ENCODE results near the gene PLXDC1.
A peak's percentile ranks its signal among the peaks of the same experiment; 100 is the strongest.
"Not testable (repeated sequence)": the region's sequence is repeated elsewhere in the genome, so short reads cannot be mapped to it uniquely, and the experiment has no call there.

PLXDC1 gene

DNA sequence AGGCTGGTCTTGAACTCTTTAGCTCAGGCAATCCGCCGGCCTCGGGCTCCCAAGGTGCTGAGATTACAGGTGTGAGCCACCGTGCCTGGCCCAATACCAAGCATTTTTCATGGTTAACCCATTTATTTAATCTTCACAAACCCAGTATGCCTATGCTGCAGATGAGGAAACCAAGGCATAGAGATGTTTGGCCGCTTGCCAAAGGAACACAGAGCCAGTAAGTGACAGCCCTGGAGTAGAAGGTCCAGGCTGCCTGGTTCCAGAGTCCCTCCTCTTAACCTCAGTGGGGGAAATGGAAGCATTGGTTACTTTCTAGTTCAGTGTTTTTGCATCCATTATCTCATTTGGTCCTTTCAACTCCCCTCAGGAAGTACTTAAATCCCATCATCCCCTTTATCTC is 29.9 kb upstream of the PLXDC1 start:
- no peak for DNase-seq (ENCODE audit: low read depth in 2 of 2)

DNA sequence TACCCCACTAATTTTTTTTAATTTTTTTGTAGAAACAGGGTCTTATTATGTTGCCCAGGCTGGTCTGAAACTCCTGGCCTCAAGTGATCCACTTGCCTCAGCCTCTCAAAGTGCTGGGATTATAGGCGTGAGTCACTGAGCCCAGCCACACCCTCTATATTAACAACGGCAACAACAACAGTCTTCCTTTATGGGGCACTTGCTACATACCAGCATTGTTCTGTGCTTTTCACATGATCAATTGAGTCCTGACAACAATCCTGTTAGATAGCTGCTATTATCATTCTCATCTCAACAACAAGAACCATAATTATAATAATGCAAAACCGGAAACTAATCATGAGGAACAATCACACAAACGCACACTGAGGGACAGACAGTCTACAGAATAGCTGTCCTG is 27.1 kb upstream of the PLXDC1 start:
- no peak for DNase-seq (ENCODE audit: low read depth in 2 of 2)

DNA sequence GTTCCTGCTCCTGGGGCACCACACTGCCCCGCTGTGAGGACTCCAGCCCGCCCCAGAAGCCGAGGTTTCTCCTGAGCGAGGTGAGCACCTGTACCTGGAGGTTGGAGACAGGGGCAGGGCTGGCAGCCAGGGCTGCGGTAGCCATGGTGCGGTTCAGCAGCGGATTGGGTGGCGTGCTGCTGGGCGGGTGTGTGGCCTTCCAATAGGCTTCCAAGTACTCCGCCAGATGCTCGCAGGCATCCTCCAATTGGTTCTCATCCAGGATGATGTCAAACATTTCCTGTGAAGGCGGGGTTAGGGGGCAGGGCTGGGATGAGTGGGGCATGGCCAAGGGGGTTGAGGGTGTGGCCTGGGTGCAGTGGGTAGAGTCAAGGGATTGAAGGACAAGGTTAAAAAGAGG is 25.8 kb upstream of the PLXDC1 start:
- DNase-seq (ENCODE audit: low read depth in 2 of 2), result no peak

DNA sequence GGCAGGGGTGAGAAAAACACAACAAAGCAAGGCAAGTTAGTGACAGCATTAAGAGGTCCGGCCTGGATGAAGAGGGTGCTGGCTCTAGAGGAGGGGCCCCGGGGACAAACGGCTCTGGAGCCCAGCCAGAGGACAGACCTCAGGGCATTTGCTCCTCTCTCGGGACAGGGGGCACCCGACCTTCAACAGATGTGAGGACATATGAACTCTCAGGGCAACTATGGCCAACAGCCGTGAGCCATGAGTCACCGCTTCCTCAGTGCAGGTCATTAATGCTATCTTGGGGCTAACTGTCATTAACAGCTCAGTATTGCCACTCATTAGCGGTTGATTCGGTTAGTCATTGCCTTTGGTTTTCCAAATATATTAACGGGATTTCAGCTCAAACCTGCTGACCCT is 24.3 kb upstream of the PLXDC1 start:
- no peak for DNase-seq (ENCODE audit: low read depth in 2 of 2)

DNA sequence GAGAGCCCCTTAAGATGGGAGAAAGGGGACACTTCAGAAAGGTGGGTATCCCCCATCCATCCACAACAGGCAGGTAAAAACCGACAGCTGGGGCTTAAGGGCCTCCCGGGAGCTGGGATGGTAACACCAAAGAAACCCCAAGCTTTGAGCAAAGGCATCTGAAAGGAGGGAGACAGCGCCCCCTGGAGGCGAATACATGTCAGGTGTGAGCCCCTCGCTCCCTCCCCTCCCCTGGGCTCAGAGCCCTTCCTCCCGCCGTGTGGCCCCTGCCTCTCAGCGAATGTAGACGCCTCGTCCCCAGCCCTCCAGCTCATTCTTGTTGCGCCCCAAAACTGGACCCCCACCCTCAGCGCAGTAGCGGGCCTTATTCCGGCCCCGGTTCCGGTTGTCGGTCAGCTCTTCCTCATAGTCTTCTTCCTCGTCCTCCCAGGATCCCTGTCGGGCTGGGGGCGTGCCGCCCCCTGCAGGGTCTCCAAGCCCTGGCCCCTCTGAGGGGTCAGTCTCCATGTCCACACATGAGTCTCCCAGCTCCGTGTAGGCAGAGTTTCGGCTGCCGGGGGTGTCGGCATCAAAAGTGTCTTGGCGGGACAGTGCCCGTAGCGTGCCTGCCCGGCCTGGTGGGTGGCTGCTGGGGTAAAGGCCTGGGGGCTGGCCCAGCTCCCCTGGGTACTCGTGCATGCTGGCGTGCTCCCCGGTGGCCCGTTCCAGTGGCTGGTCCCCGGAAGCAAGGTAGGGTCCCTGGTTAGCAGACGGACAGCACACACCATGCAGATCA is 23.7 kb upstream of the PLXDC1 start:
- DNase-seq (ENCODE audit: low read depth in 2 of 2), result peak in 1 of 2 experiments; percentile 35

DNA sequence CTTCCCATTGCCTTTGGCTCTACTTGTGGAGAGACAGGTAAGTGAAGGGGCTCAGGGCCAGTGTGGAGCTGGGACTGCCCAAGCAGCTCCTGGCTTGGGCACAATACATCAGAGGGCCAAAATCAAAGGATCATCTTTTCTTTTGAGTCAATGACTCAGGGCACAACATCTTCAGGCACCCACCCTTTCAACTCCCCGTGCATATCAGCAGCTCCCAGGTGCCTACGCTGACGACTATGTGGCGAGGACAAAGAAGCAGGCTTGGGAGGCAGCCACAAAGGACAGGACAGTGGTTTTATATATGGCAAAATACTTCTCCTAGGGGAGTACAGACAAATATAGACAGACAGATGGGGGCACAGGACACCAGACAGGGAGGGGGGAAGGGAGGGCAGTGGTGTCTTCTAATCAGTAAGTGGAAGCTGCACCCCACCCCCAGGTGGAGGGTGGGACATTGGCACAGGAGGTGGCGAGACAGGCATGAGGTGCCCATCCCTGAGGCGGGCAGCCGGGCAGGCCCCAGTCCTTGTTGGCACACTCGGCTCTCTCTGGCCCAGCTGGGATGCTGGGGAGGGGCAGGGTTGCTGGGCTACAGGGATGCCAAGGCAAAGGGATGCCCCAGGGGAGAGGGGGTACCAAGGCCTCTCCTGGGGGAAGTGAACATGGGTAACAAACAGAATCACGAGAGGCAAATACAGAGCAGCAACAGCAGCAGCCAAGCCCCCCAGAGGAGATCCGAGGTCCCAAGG is 22.3 kb upstream of the PLXDC1 start:
- DNase-seq (ENCODE audit: low read depth in 2 of 2), result no peak

DNA sequence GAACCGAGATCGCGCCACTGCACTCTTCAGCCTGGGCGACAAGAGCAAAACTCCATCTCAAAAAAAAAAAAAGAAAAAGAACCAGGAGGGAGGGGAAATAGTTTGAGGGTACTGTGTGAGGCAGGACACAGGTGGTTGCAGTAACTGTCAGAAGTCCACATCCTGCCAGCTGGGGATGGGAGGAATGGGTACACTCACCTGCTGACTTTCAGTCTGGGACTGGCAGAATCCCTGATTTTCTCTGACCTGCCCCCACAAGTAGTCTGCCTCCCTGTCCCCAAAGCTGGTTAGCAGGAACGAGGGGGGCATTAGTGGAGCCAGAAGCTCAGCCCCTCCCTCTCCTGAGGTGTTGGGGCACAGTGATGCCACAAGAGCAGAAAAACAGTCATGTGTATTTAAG is 21.6 kb upstream of the PLXDC1 start:
- DNase-seq (ENCODE audit: low read depth in 2 of 2), result no peak

DNA sequence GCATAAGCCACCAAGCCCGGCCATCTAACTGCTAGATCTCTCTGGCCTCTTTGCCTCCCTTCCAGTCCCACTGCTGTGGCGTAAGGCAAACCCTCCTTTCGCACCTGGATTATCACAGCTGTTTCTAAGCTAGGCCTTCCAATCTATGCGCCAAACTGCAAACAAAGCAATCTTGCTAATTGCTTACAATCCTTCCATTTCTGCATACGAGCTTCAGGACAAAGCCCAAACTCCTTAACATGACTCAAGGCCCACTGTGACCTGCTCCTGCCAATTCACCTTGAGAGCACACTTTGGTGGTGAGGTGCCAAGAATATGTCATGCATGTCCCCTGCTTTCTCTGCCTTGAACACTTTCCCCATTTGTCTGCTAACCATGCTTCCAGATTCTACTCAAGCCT is 20.5 kb upstream of the PLXDC1 start:
- no peak for DNase-seq (ENCODE audit: low read depth in 2 of 2)

DNA sequence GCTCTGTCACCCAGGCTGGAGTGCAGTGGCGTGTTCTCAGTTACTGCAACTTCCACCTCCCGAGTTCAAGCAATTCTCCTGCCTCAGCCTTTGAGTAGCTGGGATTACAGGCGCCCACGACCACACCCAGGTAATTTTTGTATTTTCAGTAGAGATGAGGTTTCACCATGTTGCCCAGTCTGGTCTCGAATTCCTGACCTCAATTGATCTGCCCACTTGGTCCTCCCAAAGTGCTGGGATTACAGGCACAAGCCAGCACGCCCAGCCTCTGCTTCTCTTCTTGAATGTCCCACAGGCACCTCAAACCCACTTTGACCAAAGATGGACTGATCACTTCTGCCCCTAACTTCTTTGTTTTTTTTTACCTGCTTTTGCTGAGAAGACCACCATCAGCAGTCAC is 19.1 kb upstream of the PLXDC1 start:
- DNase-seq (ENCODE audit: low read depth in 2 of 2), result no peak

DNA sequence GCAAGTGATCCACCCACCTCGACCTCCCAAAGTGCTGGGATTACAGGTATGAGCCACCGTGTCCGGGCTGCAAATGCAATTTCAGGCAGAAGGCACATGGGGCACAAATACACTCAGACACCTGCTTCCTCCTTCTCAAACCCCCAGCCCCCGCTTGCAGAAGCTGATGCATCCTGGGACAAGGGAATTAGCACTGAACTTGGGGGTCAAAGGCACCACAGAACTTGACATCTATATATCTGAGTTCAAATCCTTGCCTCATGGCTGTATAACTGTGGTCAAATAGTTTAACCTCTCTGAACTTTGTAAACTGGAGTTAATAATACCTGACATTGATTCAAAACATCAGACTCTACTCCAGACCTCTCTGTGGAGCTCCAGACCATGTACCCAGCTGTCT is 18.7 kb upstream of the PLXDC1 start:
- DNase-seq (ENCODE audit: low read depth in 2 of 2), result no peak

DNA sequence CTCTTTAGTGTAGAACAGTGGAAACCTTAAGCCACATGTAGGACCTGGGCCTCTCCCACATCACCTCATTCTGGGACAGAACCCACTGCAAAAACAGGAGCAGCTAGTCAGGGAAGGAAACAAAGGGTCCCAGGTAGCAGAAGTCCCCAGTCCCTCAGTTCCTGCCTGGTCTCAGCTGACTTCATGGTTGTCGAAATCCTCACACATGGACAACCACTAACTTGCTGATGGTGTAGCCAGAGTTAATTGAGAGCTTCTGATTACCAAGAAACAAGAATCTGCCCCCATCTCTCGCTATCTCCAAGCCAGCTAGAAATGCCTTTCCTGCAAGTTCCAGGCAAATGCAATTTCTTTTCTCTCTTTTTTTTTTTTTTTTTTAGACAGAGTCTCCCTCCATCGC is 18.1 kb upstream of the PLXDC1 start:
- no peak for DNase-seq (ENCODE audit: low read depth in 2 of 2)

DNA sequence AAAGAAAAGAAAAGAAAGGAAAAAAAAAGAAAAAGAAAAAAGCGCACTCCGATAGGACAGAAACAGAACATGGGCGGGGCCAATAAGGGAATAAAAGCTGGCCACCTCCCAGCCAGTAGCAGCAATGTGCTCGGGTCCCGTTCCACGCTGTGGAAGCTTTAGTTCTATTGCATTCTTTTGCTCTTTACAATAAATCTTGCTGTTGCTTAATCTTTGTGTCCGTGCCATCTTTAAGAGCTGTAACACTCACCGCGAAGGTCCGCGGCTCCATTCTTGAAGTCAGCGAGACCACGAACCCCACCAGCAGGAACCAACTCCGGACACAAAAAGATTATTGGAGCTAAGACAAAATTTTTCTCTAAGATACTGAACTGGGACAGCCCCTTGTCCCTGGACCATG is 17.7 kb upstream of the PLXDC1 start:
- DNase-seq (ENCODE audit: low read depth in 2 of 2), result no peak

DNA sequence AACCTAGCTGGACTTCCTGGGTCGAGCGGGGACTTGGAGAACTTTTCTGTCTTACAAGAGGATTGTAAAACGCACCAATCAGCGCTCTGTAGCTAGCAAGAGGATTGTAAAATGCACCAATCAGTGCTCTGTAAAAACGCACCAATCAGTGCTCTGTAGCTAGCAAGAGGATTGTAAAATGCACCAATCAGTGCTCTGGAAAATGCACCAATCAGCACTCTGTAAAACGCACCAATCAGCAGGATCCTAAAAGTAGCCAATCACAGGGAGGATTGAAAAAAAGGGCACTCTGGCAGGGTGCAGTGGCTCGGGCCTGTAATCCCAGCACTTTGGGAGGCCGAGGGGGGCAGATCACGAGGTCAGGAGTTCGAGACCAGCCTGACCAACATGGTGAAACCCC is 17.1 kb upstream of the PLXDC1 start:
- DNase-seq (ENCODE audit: low read depth in 2 of 2), result not testable (repeated sequence)

DNA sequence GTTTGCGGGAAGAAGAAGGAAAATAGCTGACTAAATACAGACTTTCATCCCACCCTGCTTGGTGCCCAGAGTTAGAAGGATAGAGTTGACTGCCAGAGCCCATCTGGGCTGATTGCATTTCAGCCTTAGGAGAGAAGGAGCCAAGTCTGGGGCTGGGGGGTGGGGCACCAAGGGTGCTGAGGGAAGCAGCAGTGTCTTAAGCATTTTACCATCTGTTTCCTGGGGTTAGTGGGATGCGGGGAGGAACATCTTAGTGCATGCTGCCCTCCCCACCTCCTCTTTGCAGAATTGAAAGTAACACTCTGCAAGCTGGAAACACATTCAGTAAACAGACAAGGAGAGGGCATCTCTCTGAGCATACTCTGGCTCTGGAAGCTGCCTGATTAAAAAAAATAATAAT is 16.0 kb upstream of the PLXDC1 start:
- DNase-seq (ENCODE audit: low read depth in 2 of 2), result no peak

DNA sequence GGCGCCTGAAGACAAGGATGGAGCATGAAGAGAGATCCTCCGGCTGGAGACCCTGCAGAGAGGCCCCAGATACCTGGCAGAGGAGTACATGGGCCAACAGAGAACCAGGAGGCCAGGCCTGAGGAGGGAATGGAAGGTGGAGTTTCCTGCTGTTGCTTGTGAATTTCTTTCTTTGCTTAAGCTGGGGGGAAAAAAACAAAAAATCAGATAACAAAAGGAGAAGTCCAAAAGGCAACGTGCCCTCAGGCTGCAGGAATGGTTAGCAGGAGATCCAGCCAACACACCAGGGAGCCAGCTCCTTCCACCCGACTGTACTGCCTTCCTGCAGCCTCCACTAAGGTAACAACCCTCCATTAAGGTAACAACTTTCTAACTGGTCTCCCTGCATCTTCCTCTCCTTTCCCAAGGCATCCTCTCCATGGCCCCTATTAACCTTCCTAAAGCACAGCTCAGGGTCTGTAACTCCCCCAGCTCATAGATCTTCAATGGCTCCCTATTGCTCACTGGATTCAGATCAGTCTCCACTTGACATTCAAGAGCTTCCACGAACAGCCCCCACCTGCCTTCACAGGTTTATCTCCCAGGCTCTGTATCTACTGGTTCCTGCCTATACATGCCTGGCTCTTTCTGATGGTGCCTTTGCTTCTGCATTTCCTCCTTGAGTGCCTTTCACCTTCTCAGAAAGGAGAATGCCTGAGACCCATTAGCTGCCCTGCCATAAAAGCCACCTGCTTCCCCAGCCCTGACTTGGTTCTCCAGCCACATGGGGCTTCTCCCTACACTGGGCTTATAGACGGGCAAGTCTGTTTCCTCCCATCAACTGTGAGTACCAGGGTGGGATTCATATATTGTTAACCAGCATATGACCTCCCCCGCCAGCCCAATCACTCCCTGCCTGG is 15.2 kb upstream of the PLXDC1 start:
- no peak for DNase-seq (ENCODE audit: low read depth in 2 of 2)

DNA sequence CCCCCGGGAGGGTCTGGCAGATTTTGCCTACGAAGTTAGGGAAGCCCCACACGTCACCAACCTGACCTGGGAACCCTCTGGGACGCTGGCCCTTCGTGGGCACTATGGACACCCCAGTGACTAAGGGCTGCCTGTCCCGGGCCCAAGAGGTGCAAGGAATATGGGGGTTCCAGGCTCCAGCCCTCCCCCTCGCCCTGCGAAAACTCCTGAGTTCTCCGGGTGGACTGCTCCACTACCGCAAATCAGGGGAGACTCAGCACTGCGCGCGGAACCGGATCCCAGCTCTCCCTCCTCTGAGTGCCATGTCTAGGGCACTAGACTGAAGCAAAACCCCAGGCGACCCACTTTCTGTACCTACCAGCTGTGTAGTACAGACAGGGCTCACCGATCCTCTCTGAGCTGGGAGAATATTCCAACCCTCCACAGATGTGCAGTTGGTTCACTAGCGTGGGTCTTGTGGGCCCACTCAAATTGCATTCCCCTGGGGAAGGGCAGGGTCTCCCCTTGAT is 14.5 kb upstream of the PLXDC1 start, which contains the start of gene ARL5C:
Gene ARL5C, minus strand, starts transcription at position 321 of the 509 bp plus-strand sequence. CDS start 401 bp downstream, outside the sequence.
- no peak for DNase-seq (ENCODE audit: low read depth in 2 of 2)

DNA sequence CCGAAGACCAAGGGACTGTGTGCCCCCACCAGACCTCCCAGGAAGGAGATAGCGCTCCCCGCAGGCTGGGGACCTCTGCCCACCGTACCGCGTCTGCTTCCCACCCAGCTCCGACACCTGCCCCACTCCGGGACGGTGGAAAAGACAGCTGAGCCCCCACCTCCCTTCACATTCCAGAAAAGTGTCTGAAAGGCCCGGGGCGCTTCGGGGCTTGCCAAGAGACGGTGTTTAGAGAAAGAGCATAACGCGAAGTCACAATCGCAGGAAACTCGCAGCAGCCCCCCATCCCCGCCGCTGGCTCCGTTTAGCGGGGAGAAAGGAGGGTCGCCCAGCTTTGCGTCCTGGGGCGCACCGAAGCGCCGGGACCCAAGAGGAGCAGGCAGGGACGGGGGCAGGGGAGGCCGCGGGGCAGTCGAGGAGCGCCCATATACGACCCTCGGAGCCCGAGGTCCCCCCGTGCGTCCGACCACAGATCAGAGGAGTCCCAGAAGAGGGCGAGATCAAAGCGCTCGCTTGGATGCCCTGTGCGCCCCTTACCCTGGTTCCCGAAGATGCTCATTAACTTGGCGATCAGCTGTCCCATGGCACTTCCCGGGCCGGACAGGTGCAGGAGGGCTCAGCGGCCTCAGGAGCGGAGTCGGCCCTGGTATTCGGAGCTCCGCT is 13.9 kb upstream of the PLXDC1 start:
- DNase-seq (ENCODE audit: low read depth in 2 of 2), result no peak

DNA sequence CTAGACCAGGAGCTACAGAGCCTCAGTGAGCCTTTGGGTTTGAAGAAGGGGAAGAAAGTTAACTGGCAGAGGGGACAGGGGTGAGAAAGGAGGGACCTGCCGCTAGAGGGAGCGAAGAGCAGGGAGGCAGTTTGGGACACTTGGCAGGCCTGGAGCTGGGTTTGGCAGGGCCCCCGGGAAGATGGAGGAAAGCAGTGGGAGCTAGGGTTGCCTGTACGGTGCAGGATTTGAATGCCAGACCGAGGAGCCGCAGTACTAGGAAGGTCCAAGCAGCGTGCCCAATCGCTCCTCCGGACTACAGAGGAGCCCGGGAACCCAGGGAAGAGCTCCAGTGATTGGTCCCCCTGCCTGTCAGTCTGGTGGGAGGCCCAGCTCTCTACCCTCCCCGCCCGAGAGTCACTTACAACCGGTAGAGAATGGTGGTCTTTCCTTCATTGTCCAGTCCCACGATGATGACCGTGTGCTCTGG is 13.3 kb upstream of the PLXDC1 start:
- DNase-seq (ENCODE audit: low read depth in 2 of 2), result peak; percentile 90 to 91

DNA sequence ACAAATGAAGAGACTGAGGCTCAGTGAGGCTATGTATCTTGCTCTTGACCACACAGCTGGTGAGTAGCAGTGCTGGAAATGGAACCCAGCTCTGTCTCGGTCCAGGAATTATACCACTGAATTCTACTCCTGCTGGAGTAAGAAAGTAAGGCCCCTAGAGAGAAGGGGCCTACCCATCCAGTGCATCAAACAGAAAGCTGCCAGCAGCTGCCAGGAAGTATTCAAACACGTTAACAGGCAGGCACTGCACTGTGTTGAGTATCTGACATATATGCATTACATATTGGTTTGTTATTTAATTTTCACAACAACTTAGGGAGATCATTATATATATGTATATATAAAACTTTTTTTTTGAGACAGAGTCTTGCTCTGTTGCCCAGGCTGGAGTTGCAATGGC is 10.5 kb upstream of the PLXDC1 start:
- DNase-seq (ENCODE audit: low read depth in 2 of 2), result no peak

DNA sequence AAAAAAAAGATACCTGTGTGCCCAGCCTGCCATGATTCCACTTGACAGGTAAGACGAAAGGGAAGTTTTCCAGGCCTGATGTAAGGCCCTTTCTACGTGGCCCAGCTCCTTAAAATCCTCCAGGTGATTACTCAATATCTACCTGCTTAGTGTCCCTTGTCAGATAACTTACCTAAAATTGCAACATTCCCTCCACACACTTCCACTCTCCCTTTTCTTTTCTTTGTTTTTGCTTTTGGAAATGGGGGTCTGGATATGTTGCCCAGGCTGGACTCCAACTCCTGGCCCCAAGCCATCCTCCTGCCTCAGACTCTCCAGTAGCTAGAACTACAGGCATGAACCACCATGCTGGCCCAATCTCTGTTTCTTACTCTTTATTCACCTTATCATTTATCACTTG is 7.2 kb upstream of the PLXDC1 start:
- no peak for DNase-seq (ENCODE audit: low read depth in 2 of 2)

DNA sequence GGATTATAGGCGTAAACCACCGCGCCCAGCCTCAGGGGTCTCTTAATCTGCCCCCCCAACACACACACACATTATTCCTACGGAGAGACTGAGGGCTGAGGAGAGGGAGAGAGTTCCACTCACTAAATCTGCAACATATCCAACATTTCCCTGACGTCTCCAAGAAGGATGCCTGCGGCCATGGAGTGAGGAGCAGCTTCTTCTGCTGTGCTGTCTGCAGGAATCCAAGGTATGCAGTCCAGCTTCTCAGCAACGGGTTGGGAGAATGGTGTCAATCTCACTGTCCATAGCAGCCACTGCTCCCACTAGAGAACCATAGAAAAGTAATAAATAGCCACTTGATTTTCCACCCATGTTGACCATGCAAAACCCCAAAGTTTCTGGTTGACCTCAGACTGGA is 5.1 kb upstream of the PLXDC1 start:
- DNase-seq (ENCODE audit: low read depth in 2 of 2), result no peak
